T-helper 2 cell treated with Interferon-gamma antibody and Interleukin-4, amounts not matched to agents 100 ng/mL and 5 ng/mL, for 36 hours (primary cell): Measurements from ENCODE around the gene RPL19. TPM values are rescaled to one million over a fixed set of nuclear protein-coding genes. Genes with fewer than 3 reads are reported as not detected.

ENCODE experiments used
- intact Hi-C: fragments of 100-400 bp; cut with micrococcal nuclease; formaldehyde crosslinking; loops from one replicate; pipeline ENCODE4 v1.15.1; 2023
- total RNA-seq: library from RNA; stranded (reverse); gene quantifications from 2 replicates; pipeline ENCODE4 v1.2.3, GENCODE V29; 2022

Gene RPL19
- total RNA-seq, 1 donor from 2014 or later: 1,964 TPM

GRCh38 chr17:39196808-39197291 lies 3.2 kb upstream of the RPL19 start:
- intact Hi-C loops: no loop called here

DNA sequence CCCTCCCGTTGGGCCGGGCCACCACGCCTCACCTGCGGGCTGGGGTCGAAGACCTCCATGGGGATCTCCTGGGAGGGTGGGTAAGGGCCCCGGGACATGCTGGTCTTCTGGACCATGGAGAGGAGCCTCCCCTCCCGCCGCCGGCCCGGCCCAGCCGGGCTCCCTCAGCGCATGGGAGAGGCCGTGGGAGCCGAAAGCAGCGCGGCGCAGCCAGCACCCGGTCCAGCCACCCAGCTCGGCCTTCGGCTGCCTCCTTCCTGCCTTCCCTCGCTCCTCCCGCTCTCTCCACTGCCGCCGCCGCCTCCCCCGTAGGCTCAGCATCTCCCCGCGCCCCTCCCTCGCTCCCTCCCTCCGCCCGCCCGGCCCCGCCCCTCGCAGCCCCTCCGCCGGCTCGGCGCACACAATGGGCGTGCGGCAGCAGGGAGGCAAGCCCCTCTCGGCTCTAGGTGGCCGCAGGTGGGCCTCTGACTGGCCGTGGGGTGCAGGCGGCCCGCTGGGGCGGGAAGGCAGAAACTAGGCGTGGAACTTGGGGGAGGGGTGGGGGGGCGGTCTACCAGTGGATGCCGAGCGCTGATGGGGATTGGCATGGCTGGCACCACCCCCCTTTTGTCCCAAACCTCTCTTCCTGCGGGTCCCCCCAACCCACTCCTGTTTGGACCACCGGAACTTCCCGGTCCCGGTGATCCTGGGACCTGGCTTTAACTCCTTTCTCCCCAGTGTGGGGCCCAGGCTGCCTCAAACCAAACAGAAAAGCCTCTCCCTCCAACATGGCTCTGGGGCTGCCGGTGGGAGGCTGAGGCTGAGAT lies 2.5 kb upstream of the RPL19 start, which contains the start of gene CACNB1:
Gene CACNB1 (minus strand): TSS at position 290 of the 806 bp plus-strand sequence. CDS start 174 bp downstream, at position 116.
- intact Hi-C loops: no loop called here

- intact Hi-C loops: no loop called here
These were observed 1.9 kb upstream of the RPL19 start for GRCh38 chr17:39198186-39198566.

- intact Hi-C loops: loop anchor here (1.0 to 10.0 kb wide), 2 partner anchors 46 to 255 kb away; partner anchors contain the start of gene MED1
These were observed 338 bp upstream of the RPL19 start for GRCh38 chr17:39199820-39200069.

DNA sequence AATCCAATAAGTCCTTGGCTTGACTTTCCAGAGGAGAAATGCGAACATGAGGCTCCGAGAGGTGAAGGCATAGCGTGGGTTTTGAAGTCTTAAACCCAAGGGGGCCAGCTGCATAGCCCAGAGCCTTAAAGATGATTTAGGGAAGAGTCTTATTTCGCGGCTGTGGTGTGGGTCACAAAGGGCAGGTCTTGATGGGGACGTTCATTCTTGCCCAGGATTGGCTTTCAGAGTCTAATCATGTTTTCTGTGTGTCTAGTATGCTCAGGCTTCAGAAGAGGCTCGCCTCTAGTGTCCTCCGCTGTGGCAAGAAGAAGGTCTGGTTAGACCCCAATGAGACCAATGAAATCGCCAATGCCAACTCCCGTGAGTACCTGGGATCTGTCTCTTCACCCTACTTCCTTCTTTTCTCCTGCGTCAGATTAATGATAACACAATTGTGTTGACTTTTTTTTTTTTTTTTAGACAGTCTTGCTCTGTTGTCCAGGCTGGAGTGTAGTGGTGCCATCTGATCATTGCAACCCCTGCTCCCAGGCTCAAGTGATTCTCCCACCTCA lies 951 bp downstream of the RPL19 start:
- intact Hi-C loops: loop anchor here (1.0 to 10.0 kb wide), 2 partner anchors 48 to 254 kb away; partner anchors contain the start of gene MED1

DNA sequence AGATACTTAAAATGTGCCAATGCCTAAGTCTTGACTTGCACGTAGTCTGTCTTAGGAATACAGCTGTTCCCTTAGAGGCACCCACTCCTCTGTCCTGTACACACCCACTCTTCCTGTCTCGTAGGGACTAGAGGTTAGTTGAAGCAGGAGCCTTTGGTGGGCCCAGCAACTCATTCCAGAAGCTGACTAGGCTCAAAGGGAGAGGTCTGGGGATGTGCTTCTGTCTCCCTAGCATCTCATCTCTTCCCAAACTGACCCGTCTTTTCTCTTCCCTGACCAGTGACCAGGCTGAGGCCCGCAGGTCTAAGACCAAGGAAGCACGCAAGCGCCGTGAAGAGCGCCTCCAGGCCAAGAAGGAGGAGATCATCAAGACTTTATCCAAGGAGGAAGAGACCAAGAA lies 4.2 kb downstream of the RPL19 start:
- intact Hi-C loops: loop anchor here (10.0 kb wide), 1 partner anchor 251 kb away; the partner anchor contains the start of gene MED1

GRCh38 chr17:39205112-39205526 lies 5.0 kb downstream of the RPL19 start:
- intact Hi-C loops: loop anchor here (10.0 kb wide), 1 partner anchor 250 kb away; the partner anchor contains the start of gene MED1

- intact Hi-C loops: loop anchor here (10.0 kb wide), 1 partner anchor 247 kb away; the partner anchor contains the start of gene MED1
These were observed 8.1 kb downstream of the RPL19 start for GRCh38 chr17:39208136-39208535.

GRCh38 chr17:39208893-39209292 lies 8.8 kb downstream of the RPL19 start:
- intact Hi-C loops: loop anchor here (10.0 kb wide), 1 partner anchor 246 kb away; the partner anchor contains the start of gene MED1

DNA sequence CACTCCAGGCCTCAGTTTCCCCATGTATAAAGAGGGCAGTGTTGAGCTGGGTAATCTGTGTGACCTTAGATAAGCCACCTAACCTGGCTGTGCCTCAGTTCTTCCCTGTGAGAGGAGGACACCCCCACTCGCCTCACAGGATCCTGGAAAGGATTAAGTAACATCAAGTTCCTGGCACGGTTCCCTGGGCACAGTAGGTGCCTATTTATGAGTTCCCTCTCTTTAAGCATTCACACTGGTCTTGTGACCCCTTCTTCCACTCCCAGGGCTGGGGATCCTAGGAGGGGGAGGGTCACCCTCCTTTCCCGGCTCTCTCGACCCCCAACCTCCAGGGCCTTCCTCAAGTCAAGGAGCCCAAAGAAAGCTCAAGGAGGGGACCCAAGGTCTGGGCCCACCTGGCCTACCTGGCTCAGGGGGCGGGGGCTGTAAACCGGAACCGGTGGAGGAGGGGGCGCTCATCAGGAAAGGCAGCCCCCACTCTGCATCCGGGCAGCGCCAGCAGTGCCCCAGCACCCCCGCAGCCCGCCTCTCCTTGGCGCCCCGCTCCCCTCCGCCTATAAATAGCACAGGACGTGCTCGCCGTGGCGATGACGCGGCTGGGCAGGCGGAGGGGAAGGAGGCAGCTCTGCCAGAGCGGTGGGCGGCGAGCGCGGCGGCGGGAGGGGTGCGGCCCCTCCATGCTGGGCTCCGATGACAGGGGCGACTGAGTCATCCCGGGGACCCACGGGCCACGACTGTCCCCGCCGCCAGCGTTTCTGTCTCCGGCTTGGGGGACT lies 9.4 kb downstream of the RPL19 start:
- intact Hi-C loops: loop anchor here (10.0 kb wide), 1 partner anchor 245 kb away; the partner anchor contains the start of gene MED1

- intact Hi-C loops: no loop called here
These were observed 10.0 kb downstream of the RPL19 start for GRCh38 chr17:39210093-39210434.

- intact Hi-C loops: no loop called here
These were observed 12.2 kb downstream of the RPL19 start for GRCh38 chr17:39212195-39212810.

DNA sequence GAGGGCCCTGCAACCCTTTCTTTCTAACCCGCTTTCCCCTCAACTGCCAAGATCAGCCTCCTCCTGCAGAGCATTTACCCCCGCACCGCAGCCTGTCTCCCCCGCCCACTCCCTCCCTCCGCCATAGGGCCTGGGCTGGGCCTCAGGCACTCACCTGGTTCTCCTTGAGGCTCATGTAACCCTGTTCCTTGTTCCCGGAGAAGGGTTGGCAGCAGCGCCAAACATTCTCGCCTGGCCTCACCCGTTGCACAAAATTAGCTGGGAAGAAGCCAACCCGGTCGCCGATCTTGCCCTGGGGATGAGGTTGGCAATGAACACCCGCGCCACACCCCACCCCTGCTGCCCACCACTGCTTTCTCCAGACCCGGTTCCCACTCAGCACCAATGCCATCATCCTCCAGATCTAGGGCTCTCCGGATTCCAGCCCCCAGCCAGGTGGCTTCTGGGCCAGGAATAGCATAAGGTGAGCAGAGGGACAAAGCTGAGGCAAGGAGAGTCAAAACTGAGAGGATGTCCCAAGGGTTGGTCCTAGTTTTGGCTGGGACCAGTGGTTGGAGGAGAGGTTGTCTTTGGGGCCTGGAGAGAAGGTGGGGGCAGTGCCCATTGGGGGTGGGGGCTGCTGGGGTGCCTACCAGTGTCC lies 12.9 kb downstream of the RPL19 start:
- intact Hi-C loops: no loop called here

DNA sequence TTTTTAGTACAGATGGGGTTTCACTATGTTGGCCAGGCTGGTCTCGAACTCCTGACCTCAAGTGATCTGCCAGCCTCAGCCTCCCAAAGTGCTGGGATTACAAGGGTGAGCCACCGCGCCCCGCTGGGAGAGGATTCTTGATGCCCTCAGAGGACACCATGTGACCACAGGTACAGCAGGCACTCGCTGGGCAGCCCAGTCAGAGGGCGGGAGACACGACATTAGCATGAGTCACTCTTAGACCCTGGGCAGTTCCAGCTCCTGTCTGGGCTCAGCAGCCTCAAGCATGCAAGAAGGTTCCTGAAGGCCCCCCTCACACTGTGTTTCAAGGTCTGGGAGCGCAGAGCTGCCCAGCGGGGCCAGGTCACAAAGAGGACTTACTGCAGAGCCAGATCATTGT lies 13.8 kb downstream of the RPL19 start:
- intact Hi-C loops: no loop called here

DNA sequence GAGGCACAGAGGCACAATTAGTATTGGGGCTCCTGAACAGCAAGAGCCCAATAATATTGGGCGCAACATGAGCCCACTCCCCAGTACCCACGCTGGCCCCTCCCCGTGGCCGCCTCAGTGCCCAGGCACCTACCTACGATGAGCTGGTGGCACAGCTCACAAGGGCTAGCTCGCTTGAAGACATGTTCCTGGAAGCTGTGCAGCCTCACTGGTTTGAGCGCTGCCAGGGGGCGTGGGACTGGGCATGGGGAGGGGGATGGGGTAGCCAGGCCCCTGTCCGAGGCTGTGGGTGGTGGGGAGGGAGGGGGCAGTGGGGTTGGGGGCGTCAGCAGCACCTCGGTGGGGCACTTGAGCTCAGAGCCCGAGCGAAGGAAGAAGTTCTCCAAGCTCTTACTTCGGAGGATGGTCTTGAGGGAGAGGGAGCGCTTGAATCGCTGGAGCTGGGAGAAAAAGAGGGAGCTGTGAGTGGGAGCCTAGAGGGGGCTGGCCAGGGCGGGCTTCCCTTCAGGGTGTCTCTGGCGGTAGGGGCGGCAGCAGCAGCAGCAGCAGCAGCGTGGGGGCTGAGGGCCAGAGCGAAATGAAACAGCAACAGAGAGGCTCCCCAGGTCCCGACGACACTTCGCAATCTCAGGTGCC lies 17.8 kb downstream of the RPL19 start:
- intact Hi-C loops: no loop called here

DNA sequence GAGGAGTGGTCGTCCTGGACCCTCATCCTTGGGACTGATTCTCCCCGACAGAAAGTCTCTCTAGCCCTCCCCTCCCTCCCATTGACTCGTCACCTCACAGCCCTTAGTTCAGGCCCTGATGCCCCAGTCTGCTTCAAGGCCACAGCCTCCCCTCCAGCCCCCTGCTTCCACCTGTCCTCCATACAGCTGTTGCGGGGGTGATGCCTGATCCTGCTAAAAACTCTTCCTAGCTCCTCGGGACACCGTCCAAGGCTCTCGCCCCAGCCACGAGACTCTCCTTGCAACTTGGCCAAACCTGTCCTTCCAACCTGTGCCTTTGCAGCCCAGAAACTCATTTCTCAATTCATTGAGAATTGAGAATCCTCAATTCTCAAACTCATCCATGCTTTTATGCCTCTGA lies 18.8 kb downstream of the RPL19 start:
- intact Hi-C loops: no loop called here

- intact Hi-C loops: no loop called here
These were observed 19.6 kb downstream of the RPL19 start for GRCh38 chr17:39219647-39220154.

- intact Hi-C loops: no loop called here
These were observed 21.5 kb downstream of the RPL19 start for GRCh38 chr17:39221572-39221971.

- intact Hi-C loops: no loop called here
These were observed 22.1 kb downstream of the RPL19 start for GRCh38 chr17:39222151-39222550.
